ENCODE measurements around the gene IGF2. TPM values are rescaled to one million over a fixed set of nuclear protein-coding genes. Genes with fewer than 3 reads are reported as not detected.

Gene IGF2
- total RNA-seq, 2 experiments from 2014 or later = not detected

DNA sequence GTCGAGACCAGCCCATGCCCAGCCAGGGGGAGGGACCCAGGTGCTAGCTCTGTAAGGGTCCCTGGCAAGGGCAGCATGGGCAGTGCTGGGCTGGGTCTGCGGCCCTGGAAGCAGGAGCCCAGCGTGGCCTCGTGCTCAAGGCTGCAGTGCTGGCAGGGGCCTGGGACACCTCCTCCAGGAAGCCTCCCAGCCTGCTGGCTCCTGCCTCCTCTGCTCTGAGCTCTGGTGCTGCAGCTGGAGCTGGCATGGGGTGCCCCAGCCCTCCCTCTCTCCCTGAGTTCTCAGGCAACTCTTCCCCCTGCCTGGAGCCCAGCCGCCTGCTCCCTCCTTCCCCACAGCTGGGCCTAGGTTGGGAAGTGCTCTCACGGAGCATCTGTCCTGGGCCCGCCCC, 15.0 kb upstream of the IGF2 start:
- Mint-ChIP-seq H3K27me3 (peaks cover 25% of the 10 kb centered on the region), H3K4me1 (ENCODE audit: low read depth) (peaks cover 9% of the 10 kb centered on the region), H3K36me3 (ENCODE audit: low read depth) (no peaks in the 10 kb centered on the region), H3K4me3 (no peak overlapping the region), H3K9me3 (no peaks in the 10 kb centered on the region), H3K27ac (no peak overlapping the region)
- Histone ChIP-seq H3K27ac (ENCODE audit: low read depth in 1 of 2, low read length in 2 of 2) (no peak overlapping the region), H3K9me3 (ENCODE audit: control insufficient read depth in 1 of 2, insufficient read depth in 1 of 2, low read length in 2 of 2) (no peaks in the 10 kb centered on the region), H3K4me3 (ENCODE audit: low read length) (no peak overlapping the region), H3K27me3 (ENCODE audit: control insufficient read depth in 1 of 2, insufficient read depth in 2 of 2, low read length in 2 of 2) (peaks cover 18 to 20% of the 10 kb centered on the region in 2 experiments), H3K36me3 (ENCODE audit: insufficient read depth, low read length) (no peaks in the 10 kb centered on the region), H3K4me1 (ENCODE audit: insufficient read depth, low read length) (peaks cover 10% of the 10 kb centered on the region)
- intact Hi-C loops (cut with DNase I, micrococcal nuclease) = loop anchor here in 1 of 2 experiments (5.0 kb wide), 1 partner anchor 272 kb away; no protein-coding TSS in a partner anchor
- ChIA-PET POLR2A (no interaction called here), CTCF (interaction anchor here (0.7 to 1.2 kb wide), 2 partner anchors 117 to 501 kb away, joined by 3 read pairs; no protein-coding TSS in a partner anchor)
- DNase-seq (no peak), ATAC-seq (ENCODE audit: poor library complexity) (no peak)
- TF ChIP-seq, protein P1, sequence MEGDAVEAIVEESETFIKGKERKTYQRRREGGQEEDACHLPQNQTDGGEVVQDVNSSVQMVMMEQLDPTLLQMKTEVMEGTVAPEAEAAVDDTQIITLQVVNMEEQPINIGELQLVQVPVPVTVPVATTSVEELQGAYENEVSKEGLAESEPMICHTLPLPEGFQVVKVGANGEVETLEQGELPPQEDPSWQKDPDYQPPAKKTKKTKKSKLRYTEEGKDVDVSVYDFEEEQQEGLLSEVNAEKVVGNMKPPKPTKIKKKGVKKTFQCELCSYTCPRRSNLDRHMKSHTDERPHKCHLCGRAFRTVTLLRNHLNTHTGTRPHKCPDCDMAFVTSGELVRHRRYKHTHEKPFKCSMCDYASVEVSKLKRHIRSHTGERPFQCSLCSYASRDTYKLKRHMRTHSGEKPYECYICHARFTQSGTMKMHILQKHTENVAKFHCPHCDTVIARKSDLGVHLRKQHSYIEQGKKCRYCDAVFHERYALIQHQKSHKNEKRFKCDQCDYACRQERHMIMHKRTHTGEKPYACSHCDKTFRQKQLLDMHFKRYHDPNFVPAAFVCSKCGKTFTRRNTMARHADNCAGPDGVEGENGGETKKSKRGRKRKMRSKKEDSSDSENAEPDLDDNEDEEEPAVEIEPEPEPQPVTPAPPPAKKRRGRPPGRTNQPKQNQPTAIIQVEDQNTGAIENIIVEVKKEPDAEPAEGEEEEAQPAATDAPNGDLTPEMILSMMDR (IDR thresholded peaks at IDR 0.05) = no peak

DNA sequence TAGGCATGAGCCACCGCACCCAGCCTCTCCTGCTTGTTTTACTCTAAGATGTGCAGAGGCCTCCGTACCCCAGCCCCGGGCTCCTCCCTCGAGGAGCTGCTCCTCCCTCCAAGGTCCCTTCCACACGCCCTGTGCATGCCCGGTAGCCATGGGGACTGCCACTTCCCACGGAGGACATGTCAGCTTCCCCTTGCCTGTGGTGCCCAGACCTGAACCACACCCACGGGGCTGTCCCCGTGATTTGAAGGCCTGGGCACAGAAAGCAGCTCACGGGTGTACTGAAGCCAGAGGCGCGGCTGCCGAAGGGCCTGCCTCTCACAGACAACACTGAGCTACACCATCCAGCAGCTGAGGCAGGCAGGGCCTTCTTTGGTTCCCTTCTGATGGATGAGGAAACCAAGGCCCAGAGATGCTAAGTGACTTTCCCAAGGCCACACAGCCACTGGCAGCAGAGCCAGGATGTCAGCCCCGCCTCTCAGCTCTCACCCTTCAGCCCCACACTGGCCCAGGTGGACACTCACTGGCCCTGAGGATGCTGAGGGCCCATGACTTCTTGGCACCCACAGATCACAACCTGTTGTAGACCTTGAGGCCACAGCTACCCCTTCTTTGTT, 14.5 kb upstream of the IGF2 start:
- no peak for ATAC-seq (ENCODE audit: poor library complexity)
- POLR2A ChIA-PET = no interaction called here
- Mint-ChIP-seq H3K4me1 (ENCODE audit: low read depth) (peaks cover 9% of the 10 kb centered on the region), H3K4me3 (no peak overlapping the region), H3K9me3 (no peaks in the 10 kb centered on the region), H3K27me3 (peaks cover 26% of the 10 kb centered on the region), H3K27ac (no peak overlapping the region), H3K36me3 (ENCODE audit: low read depth) (no peaks in the 10 kb centered on the region)
- Histone ChIP-seq H3K27me3 (ENCODE audit: control insufficient read depth in 1 of 2, insufficient read depth in 2 of 2, low read length in 2 of 2) (peaks cover 23 to 25% of the 10 kb centered on the region in 2 experiments), H3K4me1 (ENCODE audit: insufficient read depth, low read length) (peaks cover 10% of the 10 kb centered on the region), H3K27ac (ENCODE audit: low read depth in 1 of 2, low read length in 2 of 2) (no peak overlapping the region), H3K4me3 (ENCODE audit: low read length) (no peak overlapping the region), H3K9me3 (ENCODE audit: control insufficient read depth in 1 of 2, insufficient read depth in 1 of 2, low read length in 2 of 2) (no peaks in the 10 kb centered on the region), H3K36me3 (ENCODE audit: insufficient read depth, low read length) (no peaks in the 10 kb centered on the region)
- CTCF ChIA-PET = interaction anchor here (0.7 to 2.5 kb wide), 3 partner anchors 116 to 501 kb away, joined by 3 to 27 read pairs (median 3); no protein-coding TSS in a partner anchor
- intact Hi-C loops (cut with DNase I, micrococcal nuclease) = loop anchor here (2.0 to 5.0 kb wide), 2 partner anchors 271 to 501 kb away; no protein-coding TSS in a partner anchor
- TF ChIP-seq, protein P1 (IDR thresholded peaks at IDR 0.05) = no peak
- DNase-seq = no peak

DNA sequence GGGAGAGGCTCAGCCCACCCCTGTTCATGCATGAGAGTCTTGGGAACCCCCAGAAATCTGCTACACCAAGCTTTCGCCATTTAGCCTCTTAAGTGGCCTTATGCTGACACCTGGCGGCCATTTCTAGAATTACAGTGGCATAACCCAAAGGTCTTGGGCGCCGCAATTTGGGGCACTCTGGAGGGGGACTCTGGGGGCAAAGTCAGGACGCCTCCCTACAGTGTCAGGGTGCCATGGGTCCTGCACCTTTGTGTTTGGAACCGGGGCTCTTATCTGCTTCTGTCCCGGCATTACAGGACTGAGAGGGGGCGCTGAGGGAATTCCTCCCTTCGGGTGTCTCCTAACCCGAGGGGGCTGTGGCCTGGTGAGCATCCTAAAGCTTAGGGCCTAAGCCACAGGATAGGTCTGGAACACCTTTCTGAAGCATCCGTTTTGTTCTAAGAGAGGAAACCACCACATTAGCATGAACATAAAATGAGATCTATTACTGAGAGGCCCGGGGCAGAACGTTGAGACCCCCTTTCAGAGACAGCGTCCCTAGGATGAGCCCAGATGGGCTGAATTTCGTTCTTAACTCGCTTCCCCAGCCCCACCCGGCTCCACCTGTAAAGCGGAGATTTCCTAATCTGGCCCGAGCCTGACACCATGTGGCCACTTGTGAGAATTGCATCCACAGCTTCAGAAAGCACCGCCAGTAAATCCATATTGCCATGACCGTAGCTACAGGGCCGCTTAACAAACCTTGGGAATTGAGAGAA, 12.5 kb upstream of the IGF2 start:
- Mint-ChIP-seq H3K36me3 (ENCODE audit: low read depth) (no peaks in the 10 kb centered on the region), H3K27ac (no peak overlapping the region), H3K9me3 (no peaks in the 10 kb centered on the region), H3K27me3 (peaks cover 42% of the 10 kb centered on the region), H3K4me3 (peak overlapping the region; percentile 6), H3K4me1 (ENCODE audit: low read depth) (peaks cover 9% of the 10 kb centered on the region)
- TF ChIP-seq, protein P1 (IDR thresholded peaks at IDR 0.05) = peak; percentile 78
- H3K4me1 ChIP-seq (ENCODE audit: insufficient read depth, low read length) = peaks cover 10% of the 10 kb centered on the region
- peak; percentile 89 for ATAC-seq (ENCODE audit: poor library complexity)
- peak; percentile 69 to 89 (median 76) for DNase-seq
- intact Hi-C loops (cut with DNase I, micrococcal nuclease) = loop anchor here (1.0 to 5.0 kb wide), 8 partner anchors 59 to 499 kb away; no protein-coding TSS in a partner anchor
- H3K27ac ChIP-seq (ENCODE audit: low read depth in 1 of 2, low read length in 2 of 2) = no peak overlapping the region
- H3K9me3 ChIP-seq (ENCODE audit: control insufficient read depth in 1 of 2, insufficient read depth in 1 of 2, low read length in 2 of 2) = peaks cover 0 to 6% of the 10 kb centered on the region in 2 experiments
- ChIA-PET POLR2A (interaction anchor here (0.6 to 1.3 kb wide), 4 partner anchors 114 to 499 kb away, joined by 3 to 4 read pairs (median 4); partner anchors contain the start of gene TSSC4), CTCF (interaction anchor here (0.6 to 2.6 kb wide), 26 partner anchors 10 to 564 kb away, joined by 3 to 53 read pairs (median 4); partner anchors contain the start of gene CTSD)
- peaks cover 41 to 44% of the 10 kb centered on the region in 2 experiments for H3K27me3 ChIP-seq (ENCODE audit: control insufficient read depth in 1 of 2, insufficient read depth in 2 of 2, low read length in 2 of 2)
- no peaks in the 10 kb centered on the region for H3K36me3 ChIP-seq (ENCODE audit: insufficient read depth, low read length)
- H3K4me3 ChIP-seq (ENCODE audit: low read length) = peak overlapping the region; percentile 8
